ENCODE data around the gene LRRC2. TPM values are rescaled to one million over a fixed set of nuclear protein-coding genes. Genes with fewer than 3 reads are reported as not detected.

The LRRC2 gene
- total RNA-seq, 1 donor from 2014 or later = not detected

- Histone ChIP-seq H3K4me3 (no peak overlapping the region), H3K27me3 (no peaks in the 10 kb centered on the region), H3K9me3 (no peaks in the 10 kb centered on the region), H3K27ac (no peak overlapping the region), H3K36me3 (no peaks in the 10 kb centered on the region), H3K4me1 (no peaks in the 10 kb centered on the region)
- no peak for TF ChIP-seq CTCF (IDR thresholded peaks at IDR 0.05)
- intact Hi-C loops (cut with DNase I) = no loop called here
- no peak for DNase-seq (ENCODE audit: low spot score in 2 of 2)
Measured at GRCh38 chr3:46521096-46521495, 45.0 kb downstream of the LRRC2 start.

GRCh38 chr3:46520531-46520930 is 45.6 kb downstream of the LRRC2 start:
- Histone ChIP-seq H3K9me3 (no peaks in the 10 kb centered on the region), H3K4me1 (no peaks in the 10 kb centered on the region), H3K4me3 (no peak overlapping the region), H3K27me3 (no peaks in the 10 kb centered on the region), H3K27ac (no peak overlapping the region), H3K36me3 (no peaks in the 10 kb centered on the region)
- no peak for DNase-seq (ENCODE audit: low spot score in 2 of 2)
- intact Hi-C loops (cut with DNase I) = no loop called here
- no peak for TF ChIP-seq CTCF (IDR thresholded peaks at IDR 0.05)

- H3K36me3 ChIP-seq = no peaks in the 10 kb centered on the region
- DNase-seq (ENCODE audit: low spot score in 2 of 2) = no peak
- intact Hi-C loops (cut with DNase I) = no loop called here
- no peaks in the 10 kb centered on the region for H3K4me1 ChIP-seq
- H3K4me3 ChIP-seq = no peak overlapping the region
- H3K27me3 ChIP-seq = no peaks in the 10 kb centered on the region
- H3K9me3 ChIP-seq = no peaks in the 10 kb centered on the region
- no peak overlapping the region for H3K27ac ChIP-seq
- no peak for TF ChIP-seq CTCF (IDR thresholded peaks at IDR 0.05)
Measured at GRCh38 chr3:46519952-46520351, 46.1 kb downstream of the LRRC2 start.

GRCh38 chr3:46517784-46518181 is 48.3 kb downstream of the LRRC2 start:
- no peak overlapping the region for H3K27ac ChIP-seq
- H3K4me1 ChIP-seq = no peaks in the 10 kb centered on the region
- DNase-seq (ENCODE audit: low spot score in 2 of 2) = no peak
- TF ChIP-seq CTCF (IDR thresholded peaks at IDR 0.05) = no peak
- H3K27me3 ChIP-seq = no peaks in the 10 kb centered on the region
- intact Hi-C loops (cut with DNase I) = no loop called here
- no peaks in the 10 kb centered on the region for H3K9me3 ChIP-seq
- no peaks in the 10 kb centered on the region for H3K36me3 ChIP-seq
- H3K4me3 ChIP-seq = no peak overlapping the region

- TF ChIP-seq CTCF (IDR thresholded peaks at IDR 0.05) = no peak
- intact Hi-C loops (cut with DNase I) = no loop called here
- no peaks in the 10 kb centered on the region for H3K27me3 ChIP-seq
- H3K4me3 ChIP-seq = no peak overlapping the region
- H3K36me3 ChIP-seq = no peaks in the 10 kb centered on the region
- no peaks in the 10 kb centered on the region for H3K4me1 ChIP-seq
- no peaks in the 10 kb centered on the region for H3K9me3 ChIP-seq
- no peak for DNase-seq (ENCODE audit: low spot score in 2 of 2)
- no peak overlapping the region for H3K27ac ChIP-seq
Measured at GRCh38 chr3:46517016-46517783, 48.9 kb downstream of the LRRC2 start.

Data from ascending aorta (tissue), 2 donors.